MCF 10A (cell line): ENCODE data around the gene MAMDC4. TPM values are rescaled to one million over a fixed set of nuclear protein-coding genes. Genes with fewer than 3 reads are reported as not detected.

ENCODE experiments used
- BruUV-seq: library from RNA; stranded (reverse); fragments of 400-500 nt; replicated peaks from 2 replicates; lab custom pipeline; 2021; lab: Mats Ljungman, UMichigan
- CTCF ChIA-PET: fragments of 300-600 bp; sonication (Branson Sonifier 250); formaldehyde crosslinking; extraction: SDS; loops from one replicate; lab custom pipeline; 2021; ENCODE audit warnings: antibody characterized with exemption, inconsistent platforms; lab: Yijun Ruan, JAX
- POLR2A ChIA-PET: fragments of 300-600, 350-650 bp; sonication (Branson Sonifier 250); formaldehyde crosslinking; extraction: SDS; loops from one replicate; lab custom pipeline; 2020; ENCODE audit warnings: antibody characterized with exemption, inconsistent platforms; lab: Yijun Ruan, JAX
- DNase-seq: peaks from one replicate; pipeline ENCODE4 v3.0.0-alpha.2; 2018; ENCODE audit not compliant: unreplicated experiment
- H3K27ac Mint-ChIP-seq: one replicate; pipeline ENCODE4 v1.8.0; 2022; ENCODE audit warnings: mild to moderate bottlenecking, low read depth, mixed read lengths; ENCODE audit not compliant: unreplicated experiment
- H3K27me3 Mint-ChIP-seq: one replicate; pipeline ENCODE4 v1.8.0; 2022; ENCODE audit warnings: mixed read lengths; ENCODE audit not compliant: insufficient read depth, unreplicated experiment
- H3K36me3 Mint-ChIP-seq: one replicate; pipeline ENCODE4 v1.8.0; 2022; ENCODE audit warnings: mild to moderate bottlenecking, moderate library complexity, mixed read lengths; ENCODE audit not compliant: insufficient read depth, unreplicated experiment
- H3K4me1 Mint-ChIP-seq: one replicate; pipeline ENCODE4 v1.8.0; 2022; ENCODE audit warnings: mixed read lengths; ENCODE audit not compliant: insufficient read depth, unreplicated experiment
- H3K4me3 Mint-ChIP-seq: one replicate; pipeline ENCODE4 v1.8.0; 2022; ENCODE audit warnings: mild to moderate bottlenecking, moderate library complexity, mixed read lengths; ENCODE audit not compliant: unreplicated experiment
- H3K9me3 Mint-ChIP-seq: one replicate; pipeline ENCODE4 v1.8.0; 2022; ENCODE audit warnings: mixed read lengths; ENCODE audit not compliant: unreplicated experiment
- intact Hi-C: fragments of 100-400 bp; cut with micrococcal nuclease; formaldehyde crosslinking; loops from 2 replicates; pipeline ENCODE4 v1.14.1; 2022
- total RNA-seq: library from RNA; stranded (reverse); gene quantifications from 2 replicates; pipeline ENCODE4 v1.2.3, GENCODE V29; 2022
- TF ChIP-seq, protein P1 (sequence below): fragments of 200-600 bp; IDR thresholded peaks from one replicate; pipeline ENCODE4 v1.8.0; 2022; ENCODE audit warnings: antibody characterized with exemption, mild to moderate bottlenecking; ENCODE audit not compliant: unreplicated experiment

MAMDC4 gene
- total RNA-seq, 1 experiment from 2014 or later = 14.1 TPM

DNA sequence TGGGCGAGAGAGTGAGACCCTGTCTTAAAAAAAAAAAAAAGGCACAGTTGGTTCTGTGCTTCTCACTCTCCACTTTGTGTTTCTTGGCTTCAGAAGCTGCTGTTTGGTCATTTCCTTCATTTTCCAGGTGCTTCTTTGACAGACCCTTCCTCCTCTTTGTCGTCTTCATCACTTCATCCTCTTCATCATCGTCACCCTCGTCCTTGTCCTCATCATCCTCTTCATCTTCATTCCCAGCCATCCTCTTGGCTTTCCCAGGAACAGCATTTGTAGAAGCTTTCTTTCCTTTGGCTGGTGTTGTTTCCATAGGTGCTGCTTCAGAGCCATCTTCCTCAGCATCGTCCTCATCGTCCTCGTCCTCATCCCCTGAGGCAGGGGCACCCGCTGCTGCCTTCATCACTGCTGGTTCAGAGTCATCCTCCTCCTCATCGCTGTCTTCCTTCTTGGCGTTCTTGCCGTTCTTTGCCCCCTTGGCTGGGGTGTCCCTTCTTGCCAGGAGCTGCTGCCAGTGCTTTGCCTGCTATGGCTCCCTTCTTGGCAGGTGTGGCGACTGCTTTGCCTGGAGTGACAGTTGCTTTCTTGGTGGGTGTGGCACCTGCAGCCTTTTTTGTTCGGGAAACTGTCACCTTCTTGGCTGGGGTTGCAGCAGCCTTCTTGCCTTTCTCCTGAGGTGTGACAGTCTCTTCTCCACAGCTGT, 37.3 kb upstream of the MAMDC4 start:
- peaks cover 7% of the 10 kb centered on the region for H3K4me1 Mint-ChIP-seq
- no peaks in the 10 kb centered on the region for H3K9me3 Mint-ChIP-seq
- no peak overlapping the region for H3K27ac Mint-ChIP-seq
- DNase-seq = no peak
- intact Hi-C loops = no loop called here
- BruUV-seq = no TSS peak
- ChIA-PET POLR2A (interaction anchor here (0.6 to 3.7 kb wide), 2 partner anchors 7 to 105 kb away, joined by 3 to 13 read pairs; partner anchors contain the start of gene RABL6), CTCF (interaction anchor here (0.7 to 1.3 kb wide), 5 partner anchors 10 to 25 kb away, joined by 3 to 6 read pairs (median 4); no protein-coding TSS in a partner anchor)
- no peaks in the 10 kb centered on the region for H3K27me3 Mint-ChIP-seq
- peaks cover 45% of the 10 kb centered on the region for H3K36me3 Mint-ChIP-seq
- no peak overlapping the region for H3K4me3 Mint-ChIP-seq
- TF ChIP-seq, protein P1, sequence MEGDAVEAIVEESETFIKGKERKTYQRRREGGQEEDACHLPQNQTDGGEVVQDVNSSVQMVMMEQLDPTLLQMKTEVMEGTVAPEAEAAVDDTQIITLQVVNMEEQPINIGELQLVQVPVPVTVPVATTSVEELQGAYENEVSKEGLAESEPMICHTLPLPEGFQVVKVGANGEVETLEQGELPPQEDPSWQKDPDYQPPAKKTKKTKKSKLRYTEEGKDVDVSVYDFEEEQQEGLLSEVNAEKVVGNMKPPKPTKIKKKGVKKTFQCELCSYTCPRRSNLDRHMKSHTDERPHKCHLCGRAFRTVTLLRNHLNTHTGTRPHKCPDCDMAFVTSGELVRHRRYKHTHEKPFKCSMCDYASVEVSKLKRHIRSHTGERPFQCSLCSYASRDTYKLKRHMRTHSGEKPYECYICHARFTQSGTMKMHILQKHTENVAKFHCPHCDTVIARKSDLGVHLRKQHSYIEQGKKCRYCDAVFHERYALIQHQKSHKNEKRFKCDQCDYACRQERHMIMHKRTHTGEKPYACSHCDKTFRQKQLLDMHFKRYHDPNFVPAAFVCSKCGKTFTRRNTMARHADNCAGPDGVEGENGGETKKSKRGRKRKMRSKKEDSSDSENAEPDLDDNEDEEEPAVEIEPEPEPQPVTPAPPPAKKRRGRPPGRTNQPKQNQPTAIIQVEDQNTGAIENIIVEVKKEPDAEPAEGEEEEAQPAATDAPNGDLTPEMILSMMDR = no peak

DNA sequence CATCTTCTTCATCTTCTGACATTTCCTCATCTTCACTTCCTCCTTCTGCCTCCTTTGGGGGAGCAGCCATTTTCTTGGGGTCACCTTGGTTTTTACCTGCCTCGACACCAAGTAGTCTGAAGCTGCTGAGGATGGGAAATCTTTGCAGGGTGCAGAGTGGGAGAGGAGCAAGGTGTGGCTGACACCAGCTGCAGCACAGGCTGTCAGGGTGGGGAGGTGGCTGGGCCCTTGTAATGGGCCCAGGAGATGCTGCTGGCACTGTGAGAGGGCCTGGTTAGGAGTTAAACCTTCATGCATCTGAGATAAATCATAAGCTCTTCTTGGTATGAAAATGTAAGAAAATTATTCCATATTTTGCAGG, 36.7 kb upstream of the MAMDC4 start:
- Mint-ChIP-seq H3K9me3 (no peaks in the 10 kb centered on the region), H3K36me3 (peaks cover 42% of the 10 kb centered on the region), H3K27me3 (no peaks in the 10 kb centered on the region), H3K4me1 (peaks cover 7% of the 10 kb centered on the region), H3K4me3 (no peak overlapping the region), H3K27ac (no peak overlapping the region)
- ChIA-PET POLR2A (interaction anchor here (3.7 kb wide), 1 partner anchor 8 kb away, joined by 13 read pairs; the partner anchor contains the start of gene RABL6), CTCF (interaction anchor here (0.6 to 1.3 kb wide), 5 partner anchors 12 to 86 kb away, joined by 3 to 6 read pairs (median 4); no protein-coding TSS in a partner anchor)
- intact Hi-C loops = no loop called here
- BruUV-seq = no TSS peak
- TF ChIP-seq, protein P1 = no peak
- DNase-seq = no peak

DNA sequence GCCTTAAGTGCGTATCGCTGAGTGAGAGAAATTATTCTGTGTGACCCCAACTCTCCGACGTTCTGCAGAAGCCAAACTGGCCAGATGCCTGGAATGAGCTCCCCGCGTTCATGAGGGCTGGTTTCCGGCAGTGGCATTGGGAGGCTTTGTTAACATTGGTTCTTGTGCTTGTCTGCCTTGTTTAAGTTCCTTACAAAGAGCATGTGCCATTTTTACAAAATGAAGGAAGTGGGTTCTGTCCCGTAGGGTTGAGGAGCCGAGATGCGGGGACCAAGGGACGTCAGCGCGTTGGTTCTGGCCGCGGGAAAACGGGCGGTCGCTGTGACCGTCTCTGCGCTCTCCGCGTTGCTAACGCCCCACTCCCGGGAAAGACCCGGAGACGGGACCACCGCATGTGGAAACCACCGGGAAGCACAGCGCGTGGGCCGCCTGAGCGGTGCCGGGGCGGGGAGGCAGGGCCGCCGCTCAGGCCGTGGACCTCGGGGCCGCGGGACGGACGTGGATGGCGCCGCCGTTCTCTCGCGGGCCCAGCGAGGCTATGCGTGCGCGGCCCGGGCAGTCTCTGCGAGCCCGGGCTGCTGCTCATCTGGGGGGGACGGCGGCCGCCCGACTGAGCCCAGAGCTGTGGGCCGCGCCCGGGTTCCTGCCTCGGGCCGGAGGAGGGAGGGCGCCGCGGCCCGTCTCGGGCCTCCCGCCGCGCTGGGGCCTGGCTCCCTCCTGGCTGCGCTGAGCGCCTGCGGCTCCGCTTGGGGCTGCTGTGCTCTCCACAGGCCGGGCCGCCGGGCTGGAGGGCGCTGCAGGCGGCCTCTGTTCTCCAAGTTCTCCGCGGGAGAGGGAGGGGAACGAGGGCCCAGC, 30.9 kb upstream of the MAMDC4 start:
- BruUV-seq = no TSS peak
- DNase-seq = no peak
- no peak overlapping the region for H3K4me3 Mint-ChIP-seq
- peaks cover 48% of the 10 kb centered on the region for H3K36me3 Mint-ChIP-seq
- CTCF ChIA-PET = interaction anchor here (0.6 to 1.3 kb wide), 4 partner anchors 12 to 52 kb away, joined by 3 to 4 read pairs (median 4); no protein-coding TSS in a partner anchor
- H3K27ac Mint-ChIP-seq = no peak overlapping the region
- TF ChIP-seq, protein P1 = no peak
- POLR2A ChIA-PET = interaction anchor here (0.7 kb wide), 1 partner anchor 14 kb away, joined by 4 read pairs; no protein-coding TSS in a partner anchor
- intact Hi-C loops = no loop called here
- no peaks in the 10 kb centered on the region for H3K9me3 Mint-ChIP-seq
- no peaks in the 10 kb centered on the region for H3K4me1 Mint-ChIP-seq
- no peaks in the 10 kb centered on the region for H3K27me3 Mint-ChIP-seq
